Subcutaneous abdominal adipose tissue (tissue), 5 donors: ENCODE results near the gene TGFBR2.

Source experiments
- H3K27ac ChIP-seq: one replicate; pipeline ENCODE4 v1.7.0; 2013; ENCODE audit warnings: low read depth, mild to moderate bottlenecking, inconsistent platforms, low read length, moderate library complexity
- H3K27me3 ChIP-seq, 5 donors: one replicate each; pipeline ENCODE4 v1.7.0; 2013; ENCODE audit warnings: low read length in 5 of 5, inconsistent platforms in 1 of 5; ENCODE audit not compliant: control insufficient read depth in 5 of 5, insufficient read depth in 4 of 5
- H3K36me3 ChIP-seq, 5 donors: one replicate each; pipeline ENCODE4 v1.7.0; 2013; ENCODE audit warnings: low read length in 5 of 5; ENCODE audit not compliant: control insufficient read depth in 5 of 5, insufficient read depth in 5 of 5
- H3K4me1 ChIP-seq, 5 donors: one replicate each; pipeline ENCODE4 v1.7.0; 2013; ENCODE audit warnings: low read length in 5 of 5, mild to moderate bottlenecking in 3 of 5, moderate library complexity in 1 of 5; ENCODE audit not compliant: control insufficient read depth in 5 of 5, insufficient read depth in 5 of 5
- H3K4me3 ChIP-seq, 5 donors: one replicate each; pipeline ENCODE4 v1.7.0; 2013; ENCODE audit warnings: low read length in 5 of 5, low read depth in 1 of 5
- H3K9ac ChIP-seq, 5 donors: one replicate each; pipeline ENCODE4 v1.7.0; 2013; ENCODE audit warnings: low read length in 5 of 5, mild to moderate bottlenecking in 4 of 5, moderate library complexity in 3 of 5
- H3K9me3 ChIP-seq, 5 donors: one replicate each; pipeline ENCODE4 v1.7.0; 2013; ENCODE audit warnings: low read length in 5 of 5; ENCODE audit not compliant: control insufficient read depth in 5 of 5
- donor health status: healthy.
- donor health status: healthy.
- donor health status: healthy.
- donor health status: healthy.
- donor health status: healthy.

TGFBR2 gene

DNA sequence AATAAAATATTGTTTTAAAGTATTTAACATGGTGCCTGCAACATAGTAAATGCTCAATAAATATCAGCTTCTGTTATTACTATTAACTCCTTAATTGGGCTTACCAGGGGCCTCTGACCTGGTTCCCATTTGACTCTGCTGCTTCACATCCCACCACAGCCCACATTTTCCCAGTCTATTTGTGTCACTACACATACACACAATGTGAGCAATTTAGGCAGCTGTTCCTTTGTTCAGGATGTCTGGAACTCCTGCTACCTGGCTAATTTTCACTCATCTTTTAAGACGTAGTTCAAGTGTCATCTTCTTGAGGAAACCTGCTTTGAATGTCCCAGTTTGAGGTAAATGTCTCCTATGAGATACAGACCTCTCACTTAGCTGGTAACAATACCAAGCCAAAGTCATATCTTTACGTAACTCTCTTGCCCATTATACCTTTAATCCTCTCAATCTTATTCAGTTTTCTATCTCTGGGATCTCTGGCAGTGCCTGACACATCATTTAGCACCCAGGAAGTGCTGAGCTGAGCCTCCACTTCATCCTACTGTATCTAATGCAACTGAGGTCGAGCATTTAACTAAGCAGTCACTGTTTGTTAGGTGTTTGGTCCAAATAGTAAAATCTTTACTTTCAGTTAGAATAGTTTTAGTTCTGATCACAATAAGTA is 4.4 kb downstream of the TGFBR2 start:
- Histone ChIP-seq H3K36me3 (no peaks in the 10 kb centered on the region), H3K9ac (peak overlapping the region in 2 of 5 donors; percentile 4 to 10), H3K27ac (peak overlapping the region; percentile 92), H3K4me1 (peaks cover 0 to 76% (median 70%) of the 10 kb centered on the region in 5 donors), H3K27me3 (no peaks in the 10 kb centered on the region), H3K9me3 (no peaks in the 10 kb centered on the region), H3K4me3 (peak overlapping the region in 3 of 5 donors; percentile 19 to 67 (median 38))

DNA sequence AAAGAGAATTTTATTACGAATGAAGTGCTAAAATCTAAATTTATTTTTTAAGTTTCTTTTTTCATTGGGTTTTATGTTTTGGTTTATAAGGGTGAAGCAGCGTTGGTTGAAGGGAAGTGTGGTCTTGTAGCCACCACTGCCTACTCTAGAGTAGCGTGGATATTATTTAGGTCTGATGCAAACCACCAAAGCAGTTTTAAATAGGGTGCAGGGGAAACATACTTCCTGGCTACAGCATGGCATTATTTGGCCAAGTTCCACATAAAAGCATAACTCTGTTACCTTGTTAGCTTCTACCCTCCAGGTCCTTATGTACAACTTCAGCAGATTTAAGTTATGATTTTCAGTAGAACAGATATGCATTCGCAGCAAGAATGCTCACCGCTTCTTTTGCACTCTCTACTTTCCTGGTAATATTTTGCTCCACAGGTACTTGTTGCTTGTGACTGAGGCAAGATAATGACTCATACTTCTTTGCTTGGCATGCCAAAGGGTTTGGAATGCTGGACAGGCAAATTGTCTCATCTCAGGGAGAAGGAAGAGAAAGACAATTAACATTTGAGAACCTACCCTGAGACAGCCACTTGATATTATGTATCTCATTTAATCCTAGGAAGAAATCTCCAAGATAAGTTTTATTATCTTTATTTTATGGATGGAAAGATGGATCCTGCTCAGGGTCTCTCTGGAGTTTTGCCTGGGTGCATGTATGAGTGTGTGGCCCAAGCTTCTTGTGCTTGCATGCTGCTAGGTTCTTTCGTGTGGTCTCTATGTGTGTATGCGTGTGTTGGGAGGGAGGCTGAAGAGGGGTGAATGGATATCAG is 5.4 kb downstream of the TGFBR2 start:
- Histone ChIP-seq H3K4me1 (peaks cover 0 to 79% (median 74%) of the 10 kb centered on the region in 5 donors), H3K9me3 (no peaks in the 10 kb centered on the region), H3K27ac (peak overlapping the region; percentile 92), H3K36me3 (no peaks in the 10 kb centered on the region), H3K27me3 (no peaks in the 10 kb centered on the region), H3K9ac (no peak overlapping the region), H3K4me3 (peak overlapping the region in 4 of 5 donors; percentile 6 to 33 (median 18))

DNA sequence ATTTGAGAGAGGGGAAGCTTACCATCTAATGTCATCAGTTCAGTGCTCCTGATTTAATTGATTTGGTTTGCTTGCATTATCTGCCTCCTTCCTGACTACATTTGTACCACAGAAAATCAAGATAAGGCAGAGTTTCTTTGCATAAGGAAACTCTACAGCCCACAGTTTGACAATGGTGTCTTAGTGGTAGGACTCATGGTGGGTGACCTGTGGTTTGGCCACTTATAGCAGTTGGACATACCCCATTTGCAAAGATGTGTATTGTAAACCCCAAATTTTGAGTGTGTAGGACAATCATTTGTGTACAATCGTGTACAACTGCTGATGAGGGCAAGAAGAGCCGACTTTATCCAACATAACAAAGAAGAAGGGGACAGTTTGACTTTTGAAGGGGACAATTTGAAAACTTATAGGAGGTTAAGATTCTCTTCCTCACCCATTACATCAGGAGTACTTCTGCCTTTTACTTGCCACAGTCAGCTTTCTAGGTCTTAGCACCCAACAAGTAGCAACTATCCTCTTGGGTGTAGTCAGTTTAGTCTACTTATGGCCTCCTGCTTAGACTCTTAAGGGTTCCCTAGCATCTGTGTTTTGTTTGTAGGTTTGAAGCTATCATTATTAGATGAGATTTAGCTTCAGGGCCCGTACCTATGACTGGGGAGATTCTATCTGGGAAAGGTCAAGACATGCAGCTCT is 6.2 kb downstream of the TGFBR2 start:
- Histone ChIP-seq H3K4me3 (peak overlapping the region in 2 of 5 donors; percentile 6 to 20), H3K36me3 (no peaks in the 10 kb centered on the region), H3K9me3 (no peaks in the 10 kb centered on the region), H3K9ac (no peak overlapping the region), H3K27me3 (no peaks in the 10 kb centered on the region), H3K27ac (peak overlapping the region; percentile 92), H3K4me1 (peaks cover 0 to 81% (median 77%) of the 10 kb centered on the region in 5 donors)

DNA sequence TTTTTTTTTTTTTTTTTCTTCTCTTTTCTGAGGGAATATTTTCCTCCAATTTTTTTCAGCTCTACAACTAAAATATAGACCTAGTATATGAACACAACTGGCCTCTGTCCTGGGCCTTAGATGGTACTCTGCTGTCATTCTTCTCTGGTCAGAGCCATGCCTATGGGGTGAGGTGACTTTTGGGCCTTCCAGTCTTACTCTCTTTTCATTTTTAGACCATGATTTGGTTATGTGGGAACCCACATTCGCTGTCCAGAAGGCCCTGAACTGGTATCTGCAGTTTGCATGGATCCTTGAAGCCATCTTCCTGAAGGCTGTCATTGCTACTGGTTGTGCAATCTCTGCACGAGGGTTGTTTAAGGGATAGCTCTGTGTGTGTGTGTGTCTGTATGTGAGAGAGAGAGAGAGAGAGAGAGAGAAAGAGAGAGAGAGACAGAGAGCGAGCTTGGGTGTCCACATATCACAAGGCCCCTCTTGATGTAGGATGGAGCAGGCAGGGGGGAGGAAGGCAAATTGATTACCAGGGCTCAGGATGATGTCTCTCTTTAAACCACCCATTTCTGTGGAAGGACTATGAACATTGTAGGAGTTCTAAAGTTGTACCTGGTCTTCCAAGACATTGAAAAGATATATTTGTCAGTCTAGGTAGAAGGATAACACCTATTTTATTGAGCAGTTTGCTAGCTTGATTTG is 6.9 kb downstream of the TGFBR2 start:
- Histone ChIP-seq H3K36me3 (no peaks in the 10 kb centered on the region), H3K4me3 (peak overlapping the region in 2 of 5 donors; percentile 7 to 17), H3K27me3 (no peaks in the 10 kb centered on the region), H3K27ac (peak overlapping the region; percentile 92), H3K9ac (no peak overlapping the region), H3K9me3 (no peaks in the 10 kb centered on the region), H3K4me1 (peaks cover 0 to 83% (median 82%) of the 10 kb centered on the region in 5 donors)

DNA sequence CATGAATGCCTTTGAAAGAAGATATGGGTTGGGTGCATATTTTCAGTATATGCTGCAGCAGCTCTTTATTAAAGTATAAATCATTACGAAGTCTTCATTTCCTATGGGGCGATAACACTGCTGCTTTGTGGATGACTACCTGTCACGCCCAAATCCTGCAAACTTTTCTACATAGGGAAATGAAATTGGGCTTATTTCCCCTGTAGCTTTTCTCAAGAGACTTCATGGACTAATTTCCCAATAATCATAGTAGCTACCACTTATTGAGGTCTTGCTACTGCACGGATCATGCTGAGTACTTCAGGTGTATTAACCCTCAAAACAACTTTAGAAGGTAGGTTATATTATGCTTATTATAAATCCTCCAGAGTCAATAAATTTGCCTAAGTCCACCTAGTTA is 8.0 kb downstream of the TGFBR2 start:
- Histone ChIP-seq H3K4me3 (peak overlapping the region in 1 of 5 donors; percentile 30), H3K27me3 (no peaks in the 10 kb centered on the region), H3K9ac (no peak overlapping the region), H3K4me1 (peaks cover 0 to 88% (median 83%) of the 10 kb centered on the region in 5 donors), H3K27ac (peak overlapping the region; percentile 92), H3K9me3 (no peaks in the 10 kb centered on the region), H3K36me3 (no peaks in the 10 kb centered on the region)

DNA sequence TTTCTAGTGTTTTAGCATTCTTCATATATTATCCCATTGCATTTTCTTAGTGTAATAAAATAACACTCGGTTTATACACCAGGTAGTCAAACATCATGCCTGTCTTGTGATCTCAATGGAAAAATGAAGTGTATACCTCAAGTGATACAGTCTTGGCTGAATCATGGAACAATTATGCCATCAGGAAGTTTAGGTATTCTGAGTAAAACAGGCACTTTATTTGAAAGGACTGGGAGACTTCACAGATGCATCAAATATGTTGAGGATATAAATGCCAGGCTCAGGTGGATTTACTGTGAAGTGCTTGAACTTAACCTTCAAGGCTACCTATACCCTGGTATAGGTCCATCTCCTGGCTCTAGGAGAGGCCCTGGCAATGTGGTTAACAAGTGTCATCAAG is 8.5 kb downstream of the TGFBR2 start:
- no peaks in the 10 kb centered on the region for H3K36me3 ChIP-seq
- no peaks in the 10 kb centered on the region for H3K27me3 ChIP-seq
- no peak overlapping the region for H3K9ac ChIP-seq
- H3K9me3 ChIP-seq: no peaks in the 10 kb centered on the region
- H3K4me1 ChIP-seq: peaks cover 0 to 88% (median 81%) of the 10 kb centered on the region in 5 donors
- H3K27ac ChIP-seq: peak overlapping the region; percentile 92
- no peak overlapping the region for H3K4me3 ChIP-seq

DNA sequence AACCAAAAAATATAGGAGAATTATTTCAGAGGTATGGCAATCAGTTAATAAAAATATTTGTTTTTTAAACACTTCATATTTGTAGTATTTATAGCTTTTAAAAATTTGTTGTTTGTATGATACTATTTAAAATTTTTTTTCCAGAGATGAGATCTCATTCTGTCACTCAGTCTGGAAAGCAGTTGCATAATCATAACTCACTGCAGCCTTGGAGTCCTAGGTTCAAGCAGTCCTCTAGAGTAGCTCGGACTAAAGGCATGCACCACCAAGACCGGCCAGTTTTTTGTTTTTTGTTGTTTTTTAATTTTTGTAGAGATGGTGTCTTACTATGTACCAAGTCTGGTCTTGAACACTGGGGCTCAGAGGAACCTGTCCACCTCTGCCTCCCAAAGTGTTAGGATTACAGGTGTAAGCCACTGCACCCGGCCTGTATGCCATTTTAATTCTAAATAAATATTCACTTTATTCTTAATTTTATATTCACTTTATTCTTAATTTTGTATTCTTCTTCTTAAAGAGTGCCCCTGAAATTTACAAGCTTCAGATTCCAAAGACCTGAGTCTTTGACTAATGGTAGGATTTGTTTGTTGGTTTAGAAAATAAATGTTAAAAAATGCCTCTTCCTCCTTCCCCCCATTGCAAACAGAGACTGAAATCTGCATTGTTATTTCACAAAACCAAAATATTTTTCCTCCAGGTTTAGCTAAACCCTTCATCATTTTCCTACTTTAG is 9.4 kb downstream of the TGFBR2 start:
- Histone ChIP-seq H3K36me3 (no peaks in the 10 kb centered on the region), H3K27ac (peak overlapping the region; percentile 92), H3K9me3 (no peaks in the 10 kb centered on the region), H3K27me3 (no peaks in the 10 kb centered on the region), H3K9ac (no peak overlapping the region), H3K4me1 (peaks cover 3 to 87% (median 81%) of the 10 kb centered on the region in 5 donors), H3K4me3 (no peak overlapping the region)

DNA sequence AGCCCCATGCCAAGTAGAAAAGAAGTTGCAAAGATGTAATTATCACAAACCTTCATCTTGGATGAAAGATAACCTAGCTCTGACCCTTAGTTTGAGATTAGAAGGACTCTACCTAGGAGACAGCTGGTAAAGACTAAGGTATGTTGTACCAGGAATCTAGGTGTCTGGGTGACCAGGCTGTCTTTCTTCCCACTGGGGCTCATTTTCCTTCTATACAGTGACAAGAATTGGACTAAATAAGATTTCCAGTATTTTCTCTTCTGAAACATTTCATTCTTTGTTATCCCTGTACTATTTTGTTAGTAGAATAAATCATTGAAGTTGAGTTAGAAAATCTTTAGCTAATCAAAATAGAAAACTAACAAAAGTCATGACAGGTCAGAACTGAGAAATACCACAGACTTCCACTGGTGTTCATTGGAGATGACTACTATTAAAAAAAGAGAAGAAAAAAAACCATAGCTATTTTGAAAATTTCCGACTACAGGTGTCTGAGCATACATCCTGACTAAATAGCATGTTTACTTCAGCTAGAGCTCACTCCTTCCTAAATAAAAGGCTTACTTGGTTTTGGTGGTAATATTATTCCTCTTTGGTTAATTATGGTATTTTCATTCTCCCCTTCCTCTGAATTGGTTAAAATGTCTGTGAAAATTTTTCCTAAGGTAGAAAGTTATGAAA is 10.1 kb downstream of the TGFBR2 start:
- Histone ChIP-seq H3K4me1 (peaks cover 3 to 87% (median 77%) of the 10 kb centered on the region in 5 donors), H3K4me3 (no peak overlapping the region), H3K9ac (no peak overlapping the region), H3K9me3 (no peaks in the 10 kb centered on the region), H3K36me3 (no peaks in the 10 kb centered on the region), H3K27me3 (no peaks in the 10 kb centered on the region), H3K27ac (peak overlapping the region; percentile 92)

DNA sequence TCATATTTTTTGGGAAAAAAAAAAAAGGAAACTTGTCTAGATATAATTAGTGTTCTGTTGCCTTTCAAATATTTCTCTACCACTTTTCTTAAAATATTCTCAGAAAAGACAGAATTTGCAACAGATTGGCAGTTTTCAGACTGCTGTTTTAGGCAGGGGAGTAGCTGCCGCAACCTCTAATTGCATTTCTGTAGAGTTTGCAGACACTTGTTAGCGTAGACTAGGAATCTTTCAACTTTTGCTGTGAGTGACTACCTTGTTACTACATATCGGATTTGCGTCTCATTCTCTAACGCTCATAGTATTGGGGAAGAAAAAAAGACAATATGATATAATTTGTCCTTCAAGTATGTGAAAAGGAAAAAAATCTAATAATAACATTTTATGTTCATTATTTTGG is 10.7 kb downstream of the TGFBR2 start:
- H3K4me1 ChIP-seq: peaks cover 3 to 87% (median 76%) of the 10 kb centered on the region in 5 donors
- no peaks in the 10 kb centered on the region for H3K36me3 ChIP-seq
- H3K27me3 ChIP-seq: no peaks in the 10 kb centered on the region
- H3K27ac ChIP-seq: peak overlapping the region; percentile 92
- no peak overlapping the region for H3K9ac ChIP-seq
- no peak overlapping the region for H3K4me3 ChIP-seq
- no peaks in the 10 kb centered on the region for H3K9me3 ChIP-seq
